NK-92 (cell line): ENCODE data around the gene TLK1.
"Not testable (repeated sequence)": the region's sequence is repeated elsewhere in the genome, so short reads cannot be mapped to it uniquely, and the experiment has no call there.

Source experiments
- DNase-seq: peaks from one replicate; lab custom pipeline; 2025; ENCODE audit not compliant: unreplicated experiment; lab: John Stamatoyannopoulos, UW

TLK1 gene

DNA sequence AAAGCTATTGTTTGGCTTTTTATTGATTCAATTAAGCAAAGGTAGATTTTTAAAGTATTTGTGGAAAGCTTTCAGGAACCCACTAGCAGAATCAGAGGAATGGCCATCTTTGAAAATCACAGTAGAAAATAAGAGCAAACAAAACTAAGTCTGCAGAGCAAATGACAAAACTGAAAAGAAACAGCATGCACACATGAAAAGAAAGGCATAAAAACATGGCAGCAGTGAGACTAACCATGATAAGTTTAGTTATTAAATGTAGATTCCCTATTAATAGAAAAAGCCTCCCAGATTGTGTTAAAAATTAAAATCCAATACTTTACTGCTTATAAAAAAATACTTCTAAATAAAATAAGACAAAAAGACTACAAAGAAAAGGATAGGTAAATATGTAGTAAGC lies 9.1 kb upstream of the TLK1 start:
- DNase-seq = no peak

DNA sequence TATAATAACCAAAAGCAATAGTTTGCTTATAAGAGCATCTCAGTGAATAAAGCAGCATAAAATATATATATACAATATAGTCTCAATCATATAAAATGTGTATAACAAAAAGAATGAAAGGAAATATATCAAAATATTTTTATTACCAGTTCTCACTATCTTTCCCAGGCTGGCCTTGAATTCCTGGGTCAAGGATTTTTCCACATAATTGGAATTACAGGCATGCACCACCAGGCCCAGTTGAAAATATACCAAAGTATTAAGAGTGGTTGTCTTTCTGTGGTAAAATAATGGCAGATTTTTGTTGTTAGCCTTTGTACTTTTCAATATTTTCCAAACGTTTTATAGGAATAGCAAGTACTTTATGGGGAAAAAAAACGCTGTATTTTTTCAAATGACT lies 8.6 kb upstream of the TLK1 start:
- no peak for DNase-seq

DNA sequence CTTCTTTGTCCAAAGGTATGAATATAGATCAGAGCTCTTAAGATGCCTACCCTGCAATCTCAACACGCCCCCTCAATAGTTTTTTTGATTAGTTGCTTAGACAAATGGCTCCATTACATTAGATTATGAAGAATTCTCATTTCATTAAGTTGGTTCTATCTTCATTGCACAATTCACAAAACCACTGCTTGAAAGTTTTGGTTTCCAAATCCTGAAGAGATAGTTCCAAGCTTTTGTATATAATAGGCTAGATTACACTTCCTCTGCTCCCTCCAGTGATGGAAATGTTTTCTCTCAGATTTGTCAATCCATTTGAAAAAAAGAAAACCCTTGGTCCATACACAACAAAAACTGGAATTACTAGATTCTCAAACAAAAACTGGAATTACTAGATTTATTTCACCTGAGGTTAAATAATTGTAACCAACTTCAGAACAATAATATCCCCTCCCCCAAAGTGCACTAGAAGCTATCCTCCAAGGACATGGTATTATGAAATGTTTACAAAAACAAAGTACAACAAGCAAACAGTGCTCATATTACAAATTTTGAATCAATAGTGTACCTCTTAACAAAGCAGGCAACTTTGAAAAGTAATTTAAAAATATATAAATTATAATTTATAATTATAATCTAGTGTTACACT lies 6.8 kb upstream of the TLK1 start:
- DNase-seq = no peak

DNA sequence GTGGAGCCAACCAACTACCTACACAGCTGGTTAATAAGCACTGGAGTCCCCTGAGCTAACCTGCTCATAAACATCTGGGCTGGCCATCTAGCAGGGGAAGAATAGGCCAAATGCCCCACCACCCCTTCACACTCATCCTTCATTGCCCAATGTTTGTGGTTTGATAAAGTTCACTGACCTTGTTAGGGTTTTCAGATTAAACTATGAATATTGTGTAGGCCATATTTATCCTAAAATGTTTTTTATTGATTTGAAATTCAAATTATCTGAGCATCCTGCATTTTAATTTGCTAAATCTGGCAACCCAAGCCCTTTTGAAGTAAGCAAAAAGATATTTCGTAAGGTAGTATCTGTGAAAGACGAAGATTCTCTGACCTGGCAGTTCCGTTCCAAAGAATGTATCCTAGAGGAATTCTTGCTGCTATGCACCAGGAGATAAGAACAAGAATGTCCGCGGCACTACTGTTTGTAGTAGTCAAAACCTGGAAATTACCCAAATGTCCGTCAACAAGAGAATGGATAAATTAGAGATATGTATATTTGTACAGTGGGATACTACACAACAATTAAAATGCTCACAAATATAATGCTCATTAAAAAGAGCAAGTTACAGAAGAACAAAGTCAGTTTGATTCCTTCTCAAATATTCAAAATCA lies 5.8 kb upstream of the TLK1 start:
- no peak for DNase-seq

DNA sequence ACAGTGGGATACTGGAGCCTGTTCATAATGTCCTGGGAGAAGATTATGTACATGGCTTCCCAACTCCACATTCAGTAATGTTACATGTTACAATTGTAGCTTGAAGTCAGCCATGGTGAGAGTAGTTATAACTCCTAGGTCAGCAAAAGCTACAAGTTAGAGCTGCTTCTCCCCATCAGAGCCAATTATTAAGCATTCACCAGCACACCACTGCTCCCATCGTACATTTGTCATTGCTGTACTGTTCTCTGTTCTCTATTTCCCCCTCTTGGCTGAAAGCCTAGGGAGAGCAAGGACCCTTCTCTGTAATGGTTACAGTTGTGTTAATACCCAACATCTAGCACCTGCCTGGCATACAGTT lies 5.3 kb upstream of the TLK1 start:
- no peak for DNase-seq

DNA sequence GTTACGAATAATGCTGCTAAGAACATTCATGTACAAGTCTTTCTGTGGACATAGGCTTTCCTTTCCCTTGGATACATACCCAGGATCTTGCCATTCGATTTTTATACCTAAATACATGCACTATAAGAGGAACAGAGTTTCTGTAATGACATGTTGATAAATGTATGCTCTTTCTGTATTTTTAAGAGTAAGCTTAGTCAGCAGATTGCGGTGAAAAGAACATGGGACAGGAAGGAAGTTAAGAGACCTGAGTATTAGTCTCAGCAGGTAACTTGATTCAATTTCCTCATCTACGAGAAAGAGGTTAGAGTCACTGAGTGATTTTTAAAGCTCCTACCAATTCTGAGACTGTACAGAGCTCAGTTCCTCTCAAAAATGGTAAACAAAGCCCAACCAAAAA lies 2.6 kb upstream of the TLK1 start:
- DNase-seq = no peak

DNA sequence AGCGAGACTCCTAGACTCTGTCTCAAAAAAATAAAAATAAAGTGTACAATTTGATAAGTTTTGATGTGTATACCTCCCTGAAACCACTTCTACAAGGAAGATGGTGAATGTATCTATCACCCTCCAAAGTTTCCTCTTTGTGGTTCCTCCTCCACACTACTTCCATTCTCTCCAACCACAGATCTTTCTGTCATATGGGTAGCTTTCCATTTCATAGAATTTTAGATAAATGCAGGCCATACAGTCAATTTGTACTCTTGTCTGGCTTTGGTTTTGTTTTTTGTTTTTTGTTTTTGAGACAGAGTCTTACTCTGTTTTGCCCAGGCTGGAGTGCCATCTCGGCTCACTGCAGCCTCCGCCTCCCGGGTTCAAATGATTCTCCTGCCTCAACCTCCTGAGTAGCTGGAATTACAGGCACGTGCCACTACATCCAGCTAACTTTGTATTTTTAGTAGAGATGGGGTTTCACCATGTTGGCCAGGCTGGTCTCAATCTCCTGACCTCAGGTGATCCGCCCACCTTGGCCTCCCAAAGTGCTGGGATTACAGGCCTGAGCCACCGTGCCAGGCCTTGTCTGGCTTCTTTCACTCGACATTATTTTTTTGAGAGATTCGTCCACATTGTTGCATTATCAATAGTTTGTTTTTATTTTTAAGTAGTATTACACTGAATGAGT lies 2.0 kb upstream of the TLK1 start:
- not testable (repeated sequence) for DNase-seq

DNA sequence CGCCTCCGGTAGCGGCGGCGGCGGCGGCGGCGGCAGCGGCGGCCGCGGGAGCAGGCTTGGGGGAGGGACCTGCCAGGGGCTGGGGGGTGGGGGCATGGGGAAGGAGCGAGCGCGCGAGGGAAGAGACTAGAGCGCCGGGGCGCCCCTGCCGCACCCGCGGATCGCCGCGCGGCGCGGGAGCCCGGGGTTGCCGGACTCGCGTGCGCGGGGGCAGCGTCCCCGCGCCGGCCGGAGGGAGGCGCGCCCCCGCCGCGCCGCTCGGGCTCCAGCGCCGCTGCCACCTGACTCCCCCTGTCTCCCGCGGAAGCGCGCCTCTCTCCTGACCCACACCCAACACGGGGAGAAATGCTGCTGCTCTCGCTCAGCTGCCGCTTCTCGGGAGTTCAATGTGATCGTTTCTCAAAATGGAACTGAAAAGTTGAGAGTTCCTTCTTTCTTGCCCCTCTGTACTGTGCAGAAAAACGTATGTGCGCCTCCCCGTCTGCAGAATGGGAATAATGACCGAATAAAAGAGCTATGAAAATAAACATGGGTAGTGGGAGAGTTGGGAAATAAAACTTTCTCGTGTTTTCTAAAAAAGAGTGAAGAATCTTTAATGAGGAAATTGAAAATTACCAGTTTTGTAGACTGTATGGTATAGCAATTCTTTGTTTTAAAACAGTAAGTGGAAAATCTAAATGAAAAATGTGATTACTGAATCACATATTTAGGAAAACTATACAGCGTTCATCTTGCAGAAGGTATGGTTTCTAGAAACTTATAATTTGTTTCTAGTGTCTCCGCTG lies 455 bp upstream of the TLK1 start:
- no peak for DNase-seq

DNA sequence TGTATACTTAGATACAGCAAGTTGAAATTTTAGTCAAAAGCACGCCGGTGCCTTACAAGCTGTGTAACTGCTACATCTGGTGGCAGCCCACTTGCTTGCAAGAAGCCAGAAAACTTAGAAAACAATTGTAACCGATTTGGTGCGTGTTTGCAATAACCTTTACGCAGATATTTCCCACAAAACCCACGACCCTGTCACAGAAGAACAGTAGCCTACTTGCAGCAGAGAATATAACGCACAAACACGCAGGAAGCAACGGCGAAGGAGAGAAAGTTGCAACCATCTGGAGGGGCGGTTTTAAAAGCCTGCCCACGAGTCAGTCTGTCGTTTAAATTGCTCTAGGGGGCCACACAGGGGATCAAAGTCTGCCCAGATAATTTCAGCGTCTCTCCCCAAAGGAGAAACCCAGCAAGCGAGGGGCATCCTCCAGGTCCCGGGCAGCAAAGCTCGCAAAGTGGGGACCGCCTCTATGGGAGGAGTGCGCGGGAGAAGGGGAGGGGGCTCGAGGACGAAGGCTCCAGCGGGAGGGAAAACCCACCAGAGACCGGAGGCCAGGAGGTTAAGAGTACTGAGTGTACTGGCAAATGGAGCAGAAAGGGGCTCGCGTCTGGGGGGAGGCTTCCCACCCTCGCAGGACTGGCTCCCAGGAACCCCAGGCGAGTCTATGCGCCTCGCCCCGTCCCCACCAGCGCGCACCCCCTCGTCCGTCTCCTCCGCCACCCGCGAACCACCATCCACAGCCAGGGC lies 1.1 kb downstream of the TLK1 start:
- no peak for DNase-seq

DNA sequence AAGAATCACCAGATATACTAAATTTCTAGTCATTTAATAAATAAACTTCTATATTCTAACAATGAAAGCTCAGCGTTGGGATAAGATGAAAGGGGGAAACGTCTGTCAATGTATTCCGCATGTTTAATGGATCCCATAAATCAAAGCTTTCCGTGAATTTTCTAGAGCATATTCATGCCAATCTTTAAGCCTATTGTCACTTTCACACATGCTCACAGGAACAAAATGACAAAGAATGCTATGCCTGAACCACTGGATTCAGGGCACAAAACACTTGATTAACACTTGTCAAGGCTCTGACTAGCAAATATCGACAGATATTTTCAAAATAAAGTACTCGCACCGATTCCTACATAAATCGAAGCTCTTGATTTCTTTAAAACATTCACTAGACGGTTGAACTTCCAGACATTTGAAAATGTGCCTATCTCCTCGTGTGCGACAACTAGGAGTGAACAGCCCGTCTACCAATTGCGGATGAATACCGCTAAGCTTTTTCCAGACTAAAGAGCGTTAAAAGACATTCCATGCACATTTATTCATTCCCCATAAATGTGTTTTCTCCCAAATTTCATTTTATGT lies 1.8 kb downstream of the TLK1 start:
- no peak for DNase-seq

DNA sequence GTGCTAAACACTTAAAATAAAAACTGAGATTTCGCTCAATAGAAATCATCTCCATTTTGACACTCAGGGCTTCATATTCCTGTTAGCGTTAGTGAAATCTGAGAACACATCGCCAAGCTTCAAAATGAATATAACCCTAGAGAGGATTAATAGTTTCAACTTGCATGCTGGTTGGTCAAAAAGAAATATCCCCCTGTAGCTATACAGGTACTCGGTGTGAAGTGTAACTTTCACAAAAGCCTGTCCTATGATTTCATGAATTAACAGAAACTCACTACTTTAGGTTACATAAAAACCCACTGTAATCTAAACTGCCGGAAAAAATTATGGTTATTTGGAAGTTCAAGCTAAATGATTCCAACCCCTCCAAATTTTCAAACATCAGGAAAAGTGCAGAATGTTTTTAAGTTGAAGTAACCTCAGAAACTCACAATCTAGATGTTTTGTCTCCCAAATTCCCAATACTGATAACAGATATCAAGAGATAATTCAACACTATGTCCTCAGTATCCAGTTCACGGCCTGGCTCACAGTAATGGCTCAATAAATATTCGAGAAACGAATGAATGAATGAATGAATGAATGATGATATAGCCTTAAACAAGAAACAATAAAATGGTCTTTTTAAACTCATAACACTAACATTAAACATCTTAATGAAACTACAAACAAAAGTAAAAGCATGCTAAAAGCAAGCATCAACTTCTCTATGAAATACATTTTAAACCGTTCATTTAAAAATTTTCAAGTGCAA lies 2.5 kb downstream of the TLK1 start:
- DNase-seq = no peak

DNA sequence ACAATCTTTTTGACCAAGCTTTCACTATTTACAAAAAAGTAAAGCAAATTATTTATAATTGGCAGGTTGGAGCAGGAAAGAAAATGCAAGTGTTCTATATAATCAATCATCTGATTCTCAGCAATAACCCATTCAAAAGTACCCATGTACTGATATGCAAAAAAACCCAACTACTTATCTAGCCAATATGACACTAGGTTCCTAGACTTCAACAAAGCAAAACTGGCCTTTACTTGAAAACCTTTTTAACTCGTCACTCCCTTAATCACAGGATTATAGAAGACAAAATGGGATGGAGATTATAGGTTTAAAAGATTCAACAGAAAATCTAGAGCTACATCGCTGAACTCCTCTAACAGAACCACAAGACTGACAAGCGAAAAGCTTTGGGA lies 3.6 kb downstream of the TLK1 start:
- DNase-seq = no peak

DNA sequence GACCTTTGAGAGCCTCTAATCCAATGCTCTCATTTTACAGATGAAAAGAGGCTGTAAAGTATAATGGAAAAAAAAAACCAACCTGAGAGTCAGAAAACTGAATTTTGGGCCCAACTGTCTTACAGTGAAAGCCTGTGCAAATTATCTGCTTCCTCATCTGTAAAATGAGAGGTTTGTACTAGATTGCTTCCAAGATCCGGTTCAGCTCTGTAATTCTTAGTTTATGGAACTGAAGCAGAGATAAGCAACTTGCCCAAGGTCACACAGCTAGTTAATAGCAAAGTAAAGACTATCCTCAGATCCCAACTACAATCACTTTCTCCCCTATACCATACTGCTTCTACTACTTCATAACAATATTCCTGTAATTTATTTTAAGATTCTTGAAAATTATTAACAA lies 6.3 kb downstream of the TLK1 start:
- DNase-seq = no peak

DNA sequence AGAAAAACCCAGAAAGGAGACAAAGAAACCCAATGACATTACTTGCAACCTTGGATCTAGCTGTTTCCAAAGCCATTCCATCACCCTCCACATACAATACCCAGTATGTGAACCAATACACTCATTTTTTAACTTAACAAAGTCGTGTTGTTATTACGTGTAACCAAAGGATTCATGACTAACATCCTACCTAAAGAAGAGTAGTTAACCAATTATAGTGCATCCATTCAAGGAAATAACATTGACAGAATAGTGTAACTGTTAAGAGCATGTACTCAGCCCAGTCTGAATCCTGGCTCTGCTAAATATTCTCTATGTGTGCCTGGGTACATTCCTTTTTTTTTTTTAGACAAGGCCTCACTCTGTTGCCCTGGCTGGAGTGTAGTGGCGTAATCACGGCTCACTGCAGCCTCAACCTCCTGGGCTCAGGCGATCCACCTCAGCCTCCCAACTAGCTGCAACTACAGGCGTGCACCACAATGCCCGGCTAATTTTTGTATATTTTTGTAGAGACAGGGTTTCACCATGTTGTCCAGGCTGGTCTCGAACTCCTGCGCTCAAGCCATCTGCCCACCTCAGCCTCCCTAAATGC lies 9.9 kb downstream of the TLK1 start:
- no peak for DNase-seq

DNA sequence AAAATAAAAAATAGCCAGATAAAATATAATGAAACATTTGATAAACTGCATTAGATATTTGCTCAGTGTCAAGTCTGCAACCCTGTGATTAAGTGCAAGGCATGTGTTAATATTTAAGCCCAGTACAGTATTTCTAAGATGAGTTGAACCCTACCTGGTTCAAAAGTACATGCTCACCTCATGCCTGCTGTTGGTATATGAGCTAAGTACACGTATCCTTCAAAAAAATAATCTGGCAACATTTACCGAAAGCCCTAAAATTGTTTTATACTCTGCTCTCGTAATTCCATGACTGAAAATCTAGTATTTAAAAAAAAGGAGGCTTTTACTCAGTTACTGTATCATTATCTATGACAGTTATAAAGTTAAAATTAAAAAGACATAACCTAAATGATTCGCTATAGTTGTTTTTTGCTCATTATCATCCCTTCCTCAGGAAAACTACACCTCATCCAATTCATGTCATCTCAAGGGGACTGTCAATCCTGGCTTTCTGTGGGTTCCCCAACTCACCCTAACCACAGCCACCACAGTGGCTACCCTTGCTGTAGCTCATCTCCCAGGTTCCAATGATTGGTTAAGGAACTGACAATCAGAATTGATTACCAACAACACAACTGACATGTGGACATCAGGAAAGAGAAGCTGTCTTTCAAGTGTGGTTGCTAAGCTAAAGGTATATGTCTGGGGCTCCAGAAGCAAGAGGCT lies 10.6 kb downstream of the TLK1 start:
- DNase-seq = no peak

DNA sequence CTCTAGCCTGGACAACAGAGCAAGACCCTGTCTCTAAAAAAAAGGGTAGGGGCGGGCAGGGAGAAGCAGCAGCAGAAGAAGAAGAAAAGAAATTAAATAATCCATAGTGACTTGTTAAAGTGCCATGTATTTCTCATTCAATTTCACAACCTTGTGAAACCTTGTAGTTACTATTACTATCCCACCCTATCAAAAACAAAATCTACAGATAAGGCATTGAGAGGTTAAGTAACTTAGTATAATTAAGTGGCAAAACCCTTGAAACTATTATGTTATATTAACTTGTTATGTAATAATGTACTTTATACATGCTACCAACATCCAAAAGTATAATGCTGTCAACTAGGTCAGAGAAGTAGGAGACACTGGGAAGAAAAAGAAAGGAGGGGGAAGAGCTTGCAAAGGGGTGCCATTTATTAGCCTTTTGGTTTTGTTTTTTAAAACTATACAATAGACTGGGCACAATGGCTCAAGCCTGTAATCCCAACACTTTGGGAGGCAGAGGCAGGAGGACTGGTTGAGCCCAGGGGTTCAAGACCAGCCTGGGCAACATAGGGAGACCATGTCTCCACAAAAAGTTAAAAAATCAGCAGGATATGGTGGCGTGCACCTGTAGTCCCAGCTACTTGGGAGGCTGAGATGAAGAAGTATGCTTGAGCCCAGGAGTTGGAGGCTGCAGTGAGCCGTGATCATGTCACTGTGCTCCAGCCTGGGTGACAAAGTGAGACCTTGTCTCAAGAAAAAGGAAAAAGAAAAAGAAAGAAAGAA lies 11.3 kb downstream of the TLK1 start:
- no peak for DNase-seq

DNA sequence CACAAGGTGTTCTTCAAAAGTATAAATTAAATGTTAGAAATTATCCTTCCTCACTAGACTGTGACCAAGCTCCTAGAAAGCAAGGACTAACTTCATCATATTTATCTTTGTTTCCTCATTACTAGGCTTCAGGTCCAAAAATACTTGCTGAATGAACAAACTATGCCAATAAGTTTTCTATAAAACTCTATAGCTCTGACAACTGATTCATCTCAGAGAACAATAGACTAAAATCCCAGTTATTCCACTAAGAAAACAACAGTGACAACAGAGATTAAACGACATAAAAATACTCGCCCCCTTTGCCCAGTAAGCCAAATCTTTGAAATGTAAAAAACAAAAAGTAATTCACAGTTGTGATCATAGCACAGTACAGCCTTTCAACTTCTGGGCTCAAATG lies 13.6 kb downstream of the TLK1 start:
- no peak for DNase-seq

DNA sequence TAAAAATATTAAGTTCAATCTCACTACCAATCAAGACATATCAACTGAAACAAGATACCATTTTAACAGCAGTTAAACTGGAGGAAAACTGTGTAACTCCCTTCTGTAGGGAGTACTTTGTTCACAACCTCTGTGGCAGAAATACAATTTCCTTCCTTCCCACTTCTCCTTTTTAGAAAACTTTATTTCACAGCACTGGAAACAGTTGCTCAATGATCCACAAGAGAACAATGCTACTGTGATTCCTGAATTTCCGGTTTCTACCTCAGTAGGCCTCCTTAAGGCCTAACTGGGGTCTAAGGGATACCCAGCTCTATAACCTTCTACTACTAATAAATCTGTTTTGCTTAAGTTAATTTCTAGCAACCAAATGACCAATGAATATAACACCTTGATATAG lies 14.1 kb downstream of the TLK1 start:
- no peak for DNase-seq
